Tibial artery (tissue), 4 donors: ENCODE results near the gene REXO1.

ENCODE experiments used
- DNase-seq, 2 donors: peaks; one replicate each; pipeline ENCODE4 v3.0.0-alpha.2; 2019
- H3K27ac ChIP-seq, 2 donors: fragments of 200-600 bp; sonication (generic) in 1 of 2; 1 replicate in 1 of 2; 2 replicates in 1 of 2; pipeline ENCODE4 v1.5.1; 2018 to 2019; ENCODE audit warnings: mild to moderate bottlenecking in 1 of 2
- H3K27me3 ChIP-seq, 2 donors: fragments of 200-600 bp; sonication (generic) in 1 of 2; one replicate each; pipeline versions ENCODE4 v1.5.1 to v1.6.0; 2016 to 2019
- H3K36me3 ChIP-seq, 3 donors: fragments of 200-600 bp; sonication (generic) in 2 of 3; one replicate each; pipeline ENCODE4 v1.5.1; 2016 to 2019; ENCODE audit warnings: mild to moderate bottlenecking in 2 of 3
- H3K4me1 ChIP-seq, 4 donors: fragments of 200-600 bp; sonication (generic) in 2 of 4; 1 replicate in 3 of 4; 2 replicates in 1 of 4; pipeline ENCODE4 v1.5.1; 2016 to 2019
- H3K4me3 ChIP-seq, 2 donors: fragments of 200-600 bp; sonication (generic) in 1 of 2; 1 replicate in 1 of 2; 2 replicates in 1 of 2; pipeline ENCODE4 v1.5.1; 2018 to 2019; ENCODE audit warnings: mild to moderate bottlenecking in 2 of 2
- H3K9me3 ChIP-seq, 3 donors: fragments of 200-600 bp; sonication (generic) in 1 of 3; one replicate each; pipeline ENCODE4 v1.5.1; 2016 to 2019
- CTCF ChIP-seq, 2 experiments: fragments of 200-600 bp in 1 of 2; fragments of 450-650 bp in 1 of 2; IDR thresholded peaks; one replicate each; pipeline ENCODE4 v1.5.1; 2017 to 2019; ENCODE audit warnings: antibody characterized with exemption in 2 of 2, mild to moderate bottlenecking in 1 of 2, moderate library complexity in 1 of 2
- intact Hi-C: fragments of 100-400 bp; cut with DNase I; formaldehyde crosslinking; loops from one replicate; pipeline ENCODE4 v1.15.0; 2023; ENCODE audit warnings: low total_unique reads

REXO1 gene

GRCh38 chr19:1855828-1856255 lies 7.6 kb upstream of the REXO1 start:
- H3K36me3 ChIP-seq: peaks cover 0 to 7% (median 0%) of the 10 kb centered on the region in 3 donors
- DNase-seq: no peak
- H3K9me3 ChIP-seq: no peaks in the 10 kb centered on the region
- peak overlapping the region; percentile 27 to 49 for H3K4me3 ChIP-seq
- peaks cover 0 to 77% (median 39%) of the 10 kb centered on the region in 4 donors for H3K4me1 ChIP-seq
- H3K27ac ChIP-seq: peak overlapping the region; percentile 27
- no peak for TF ChIP-seq CTCF (IDR thresholded peaks at IDR 0.05)
- intact Hi-C loops: no loop called here
- peaks cover 0 to 3% of the 10 kb centered on the region in 2 donors for H3K27me3 ChIP-seq

GRCh38 chr19:1855040-1855827 lies 7.0 kb upstream of the REXO1 start:
- H3K4me1 ChIP-seq: peaks cover 0 to 71% (median 35%) of the 10 kb centered on the region in 4 donors

GRCh38 chr19:1854542-1855039 lies 6.3 kb upstream of the REXO1 start:
- peak overlapping the region in 1 of 2 donors; percentile 18 for H3K27ac ChIP-seq
- peaks cover 0 to 3% of the 10 kb centered on the region in 2 donors for H3K27me3 ChIP-seq
- peaks cover 0 to 7% (median 0%) of the 10 kb centered on the region in 3 donors for H3K36me3 ChIP-seq
- peaks cover 0 to 64% (median 30%) of the 10 kb centered on the region in 4 donors for H3K4me1 ChIP-seq
- intact Hi-C loops: no loop called here
- no peaks in the 10 kb centered on the region for H3K9me3 ChIP-seq
- H3K4me3 ChIP-seq: no peak overlapping the region
- TF ChIP-seq CTCF (IDR thresholded peaks at IDR 0.05): no peak
- no peak for DNase-seq

More at GRCh38 chr19:1855040-1855827, 7.0 kb upstream of the REXO1 start:
- intact Hi-C loops: no loop called here
- Histone ChIP-seq H3K36me3 (peaks cover 0 to 7% (median 0%) of the 10 kb centered on the region in 3 donors), H3K27me3 (peaks cover 0 to 3% of the 10 kb centered on the region in 2 donors), H3K27ac (peak overlapping the region in 1 of 2 donors; percentile 27), H3K4me3 (peak overlapping the region; percentile 27 to 49), H3K9me3 (no peaks in the 10 kb centered on the region)
- TF ChIP-seq CTCF (IDR thresholded peaks at IDR 0.05): no peak
- DNase-seq: peak; percentile 86 to 90

- Histone ChIP-seq H3K27me3 (peaks cover 0 to 3% of the 10 kb centered on the region in 2 donors), H3K4me3 (no peak overlapping the region), H3K9me3 (no peaks in the 10 kb centered on the region), H3K4me1 (peaks cover 0 to 61% (median 29%) of the 10 kb centered on the region in 4 donors), H3K27ac (no peak overlapping the region), H3K36me3 (peaks cover 0 to 7% (median 0%) of the 10 kb centered on the region in 3 donors)
- intact Hi-C loops: no loop called here
- no peak for TF ChIP-seq CTCF (IDR thresholded peaks at IDR 0.05)
- peak in 1 of 2 donors; percentile 68 for DNase-seq
Observed at GRCh38 chr19:1854039-1854541, 5.8 kb upstream of the REXO1 start.

- Histone ChIP-seq H3K4me3 (no peak overlapping the region), H3K36me3 (peaks cover 0 to 7% (median 0%) of the 10 kb centered on the region in 3 donors), H3K27me3 (peaks cover 0 to 3% of the 10 kb centered on the region in 2 donors), H3K9me3 (no peaks in the 10 kb centered on the region), H3K4me1 (peaks cover 0 to 61% (median 29%) of the 10 kb centered on the region in 4 donors), H3K27ac (no peak overlapping the region)
- peak; percentile 68 to 83 for TF ChIP-seq CTCF (IDR thresholded peaks at IDR 0.05)
- DNase-seq: peak; percentile 70 to 88
- intact Hi-C loops: no loop called here
Observed at GRCh38 chr19:1853295-1854038, 5.2 kb upstream of the REXO1 start.
